Measurements from ENCODE around the gene CEP164.

DNA sequence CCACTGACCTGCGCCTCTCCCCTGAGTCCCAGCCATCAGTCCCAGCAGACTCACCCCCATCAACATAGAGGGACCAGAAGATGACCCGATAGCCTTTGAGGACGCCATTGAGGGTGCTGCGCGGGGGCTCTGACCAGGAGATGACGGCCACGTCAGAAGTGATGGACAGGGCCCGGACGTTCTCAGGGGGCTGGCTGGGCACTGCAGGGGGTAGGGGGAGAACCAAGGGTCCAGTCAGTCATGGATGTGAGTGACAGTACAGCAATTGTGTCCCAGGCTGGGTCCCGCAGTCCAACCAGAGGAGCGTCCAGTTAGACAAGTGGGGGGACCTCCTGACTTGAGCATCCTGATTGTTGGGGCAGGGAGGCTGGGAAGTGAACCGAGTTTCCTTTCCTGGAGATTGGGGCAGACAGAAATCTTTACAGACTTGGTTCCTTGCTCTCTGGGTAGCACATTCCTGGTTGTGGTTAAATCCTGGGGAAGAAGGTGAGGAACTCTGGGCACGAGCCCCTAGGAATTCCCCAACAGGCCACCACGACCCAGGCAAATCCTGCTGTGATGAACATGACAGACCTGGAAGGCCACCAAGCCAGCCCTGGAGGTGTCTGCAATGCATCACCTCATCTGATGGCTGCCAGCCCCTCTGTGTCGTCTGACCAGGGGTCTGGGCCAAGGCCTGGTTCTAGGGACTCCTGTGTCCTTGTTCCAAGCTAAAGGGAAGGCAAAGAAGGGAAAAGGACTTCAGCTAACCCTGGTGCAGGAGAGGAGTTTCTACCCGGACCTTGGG is 133.9 kb downstream of the CEP164 start:
- TF ChIP-seq, protein P1, sequence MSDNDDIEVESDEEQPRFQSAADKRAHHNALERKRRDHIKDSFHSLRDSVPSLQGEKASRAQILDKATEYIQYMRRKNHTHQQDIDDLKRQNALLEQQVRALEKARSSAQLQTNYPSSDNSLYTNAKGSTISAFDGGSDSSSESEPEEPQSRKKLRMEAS (IDR thresholded peaks at IDR 0.05; ENCODE audit: low read depth, low read length), result no peak
- TF ChIP-seq, protein P2, sequence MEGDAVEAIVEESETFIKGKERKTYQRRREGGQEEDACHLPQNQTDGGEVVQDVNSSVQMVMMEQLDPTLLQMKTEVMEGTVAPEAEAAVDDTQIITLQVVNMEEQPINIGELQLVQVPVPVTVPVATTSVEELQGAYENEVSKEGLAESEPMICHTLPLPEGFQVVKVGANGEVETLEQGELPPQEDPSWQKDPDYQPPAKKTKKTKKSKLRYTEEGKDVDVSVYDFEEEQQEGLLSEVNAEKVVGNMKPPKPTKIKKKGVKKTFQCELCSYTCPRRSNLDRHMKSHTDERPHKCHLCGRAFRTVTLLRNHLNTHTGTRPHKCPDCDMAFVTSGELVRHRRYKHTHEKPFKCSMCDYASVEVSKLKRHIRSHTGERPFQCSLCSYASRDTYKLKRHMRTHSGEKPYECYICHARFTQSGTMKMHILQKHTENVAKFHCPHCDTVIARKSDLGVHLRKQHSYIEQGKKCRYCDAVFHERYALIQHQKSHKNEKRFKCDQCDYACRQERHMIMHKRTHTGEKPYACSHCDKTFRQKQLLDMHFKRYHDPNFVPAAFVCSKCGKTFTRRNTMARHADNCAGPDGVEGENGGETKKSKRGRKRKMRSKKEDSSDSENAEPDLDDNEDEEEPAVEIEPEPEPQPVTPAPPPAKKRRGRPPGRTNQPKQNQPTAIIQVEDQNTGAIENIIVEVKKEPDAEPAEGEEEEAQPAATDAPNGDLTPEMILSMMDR (IDR thresholded peaks at IDR 0.05; ENCODE audit: low read depth, low read length), result no peak
- no peak for TF ChIP-seq POLR2A (IDR thresholded peaks at IDR 0.05; ENCODE audit: extremely low read depth, insufficient read length)
- no peak for TF ChIP-seq MYC (IDR thresholded peaks at IDR 0.05; ENCODE audit: low read depth, low read length)
